Immature natural killer cell (primary cell): Measurements from ENCODE around the gene RAB34. TPM values are rescaled to one million over a fixed set of nuclear protein-coding genes. Genes with fewer than 3 reads are reported as not detected.

ENCODE experiments used
- DNase-seq, 3 donors: peaks; one replicate each; pipeline ENCODE4 v3.0.0; 2022; ENCODE audit warnings: mixed read lengths in 1 of 3
- H3K27ac Mint-ChIP-seq, 6 donors: one replicate each; pipeline ENCODE4 v1.8.0; 2020; ENCODE audit warnings: mixed read lengths in 6 of 6, mild to moderate bottlenecking in 5 of 6, inconsistent platforms in 4 of 6, moderate library complexity in 3 of 6
- H3K27me3 Mint-ChIP-seq, 3 donors: one replicate each; pipeline ENCODE4 v1.8.0; 2020 to 2021; ENCODE audit warnings: low read depth in 3 of 3, mild to moderate bottlenecking in 3 of 3, mixed read lengths in 3 of 3, moderate library complexity in 3 of 3, inconsistent platforms in 1 of 3
- H3K36me3 Mint-ChIP-seq, 3 donors: one replicate each; pipeline ENCODE4 v1.8.0; 2020; ENCODE audit warnings: mixed read lengths in 3 of 3, inconsistent platforms in 2 of 3, mild to moderate bottlenecking in 2 of 3
- H3K4me1 Mint-ChIP-seq, 2 donors: one replicate each; pipeline ENCODE4 v1.8.0; 2020; ENCODE audit warnings: inconsistent platforms in 2 of 2, mild to moderate bottlenecking in 2 of 2, mixed read lengths in 2 of 2, moderate library complexity in 1 of 2
- H3K4me3 Mint-ChIP-seq, 5 donors: one replicate each; pipeline ENCODE4 v1.8.0; 2020; ENCODE audit warnings: mild to moderate bottlenecking in 5 of 5, mixed read lengths in 5 of 5, inconsistent platforms in 3 of 5, moderate library complexity in 3 of 5
- H3K9me3 Mint-ChIP-seq, 6 donors: one replicate each; pipeline ENCODE4 v1.8.0; 2020; ENCODE audit warnings: mild to moderate bottlenecking in 6 of 6, mixed read lengths in 6 of 6, inconsistent platforms in 4 of 6, moderate library complexity in 3 of 6
- polyA plus RNA-seq, 3 donors: library from polyadenylated mRNA; unstranded; fragments of 300-500 nt; fragmentation: Illumina TruSeq; gene quantifications; one replicate each; pipeline ENCODE4 v1.2.3, GENCODE V29; 2021

The RAB34 gene
- polyA plus RNA-seq, 3 donors from 2014 or later: 2.3 to 6.1 (median 5.3) TPM

DNA sequence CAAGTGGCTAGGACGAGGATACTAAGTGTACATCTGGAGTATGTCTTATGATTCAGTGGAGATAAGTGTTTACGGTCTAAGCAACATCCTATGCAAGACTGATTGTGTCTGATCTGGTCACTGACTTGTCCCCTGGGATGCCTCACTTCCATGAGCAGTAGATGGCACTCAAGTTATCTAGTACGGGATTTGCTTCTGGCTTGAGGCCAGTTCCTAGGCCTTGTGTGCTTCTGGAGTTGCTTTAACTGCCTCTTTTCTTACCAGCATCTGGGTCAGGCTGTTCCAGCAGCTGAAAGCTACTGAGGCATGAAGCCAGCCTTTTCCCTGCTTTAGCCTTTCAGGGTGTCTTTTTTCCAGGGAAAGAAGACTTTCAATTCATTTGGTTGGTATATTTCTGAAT is 32.7 kb downstream of the RAB34 start:
- no peaks in the 10 kb centered on the region for H3K4me1 Mint-ChIP-seq
- H3K9me3 Mint-ChIP-seq: no peaks in the 10 kb centered on the region
- H3K36me3 Mint-ChIP-seq: peaks cover 36 to 69% (median 41%) of the 10 kb centered on the region in 3 donors
- no peak for DNase-seq
- H3K27ac Mint-ChIP-seq: no peak overlapping the region
- no peaks in the 10 kb centered on the region for H3K27me3 Mint-ChIP-seq
- H3K4me3 Mint-ChIP-seq: no peak overlapping the region

DNA sequence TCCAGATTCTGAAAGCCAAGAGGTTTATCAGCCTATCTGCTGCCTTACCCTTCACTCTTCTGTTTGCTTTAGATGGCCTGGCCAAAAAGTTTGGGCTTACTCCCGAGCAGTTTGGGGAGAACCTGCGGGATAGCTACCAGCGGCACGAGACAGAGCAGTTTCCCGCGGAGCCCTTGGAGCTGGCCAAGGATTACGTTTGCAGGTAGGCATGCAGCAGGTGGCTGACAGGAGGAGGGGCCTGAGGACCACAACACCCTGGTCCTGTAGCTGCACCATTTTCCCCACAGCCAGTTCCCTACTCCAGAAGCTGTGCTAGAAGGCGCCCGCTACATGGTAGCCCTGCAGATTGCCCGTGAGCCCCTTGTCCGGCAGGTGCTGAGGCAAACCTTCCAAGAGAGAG is 35.0 kb downstream of the RAB34 start:
- no peaks in the 10 kb centered on the region for H3K4me1 Mint-ChIP-seq

DNA sequence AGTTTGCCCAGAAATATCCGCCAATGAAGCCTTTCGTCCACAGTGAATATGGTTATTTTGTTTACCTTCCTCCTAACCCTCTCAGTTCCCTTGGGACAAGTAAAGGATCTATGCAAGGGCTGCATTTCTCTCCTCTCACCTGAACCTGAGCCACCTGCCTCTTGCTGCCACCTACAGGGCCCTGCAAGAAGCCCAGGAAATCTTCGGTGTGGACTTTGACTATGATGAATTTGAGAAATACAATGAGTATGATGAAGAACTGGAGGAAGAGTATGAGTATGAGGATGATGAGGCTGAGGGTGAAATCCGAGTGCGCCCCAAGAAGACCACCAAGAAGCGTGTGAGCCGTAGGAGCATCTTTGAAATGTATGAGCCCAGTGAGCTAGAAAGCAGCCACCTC is 41.7 kb downstream of the RAB34 start:
- H3K27ac Mint-ChIP-seq: peak overlapping the region in 2 of 6 donors; percentile 26 to 35
- peaks cover 0 to 4% of the 10 kb centered on the region in 2 donors for H3K4me1 Mint-ChIP-seq
- no peaks in the 10 kb centered on the region for H3K9me3 Mint-ChIP-seq
- peaks cover 14 to 66% (median 37%) of the 10 kb centered on the region in 3 donors for H3K36me3 Mint-ChIP-seq
- no peaks in the 10 kb centered on the region for H3K27me3 Mint-ChIP-seq
- DNase-seq: no peak
- no peak overlapping the region for H3K4me3 Mint-ChIP-seq

More for the DNA sequence above, 35.0 kb downstream of the RAB34 start:
- peaks cover 19 to 59% (median 30%) of the 10 kb centered on the region in 3 donors for H3K36me3 Mint-ChIP-seq
- DNase-seq: no peak
- H3K27ac Mint-ChIP-seq: no peak overlapping the region
- H3K4me3 Mint-ChIP-seq: no peak overlapping the region
- no peaks in the 10 kb centered on the region for H3K27me3 Mint-ChIP-seq
- H3K9me3 Mint-ChIP-seq: no peaks in the 10 kb centered on the region

DNA sequence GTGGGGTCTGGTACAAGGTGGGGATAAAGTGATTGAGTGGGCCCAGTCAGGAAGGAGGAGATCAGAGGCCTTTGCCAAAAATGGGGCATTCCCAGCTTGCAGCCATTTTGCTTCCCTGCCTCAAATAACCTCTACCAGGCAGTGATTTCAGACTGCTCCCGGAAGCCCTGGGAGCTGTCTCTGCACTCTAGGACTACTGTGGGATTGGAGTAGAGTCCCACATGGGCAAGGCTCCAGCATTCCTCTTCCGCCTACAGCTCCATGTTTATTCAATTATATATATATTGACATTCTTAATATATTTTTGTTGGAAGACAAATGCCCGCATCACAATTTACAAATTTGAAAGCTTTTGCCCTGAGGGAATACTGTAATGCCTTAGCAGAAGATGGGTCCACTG is 42.2 kb downstream of the RAB34 start:
- H3K4me3 Mint-ChIP-seq: no peak overlapping the region
- DNase-seq: no peak
- peaks cover 14 to 66% (median 37%) of the 10 kb centered on the region in 3 donors for H3K36me3 Mint-ChIP-seq
- H3K27ac Mint-ChIP-seq: no peak overlapping the region
- no peaks in the 10 kb centered on the region for H3K9me3 Mint-ChIP-seq
- peaks cover 0 to 6% of the 10 kb centered on the region in 2 donors for H3K4me1 Mint-ChIP-seq
- H3K27me3 Mint-ChIP-seq: no peaks in the 10 kb centered on the region

DNA sequence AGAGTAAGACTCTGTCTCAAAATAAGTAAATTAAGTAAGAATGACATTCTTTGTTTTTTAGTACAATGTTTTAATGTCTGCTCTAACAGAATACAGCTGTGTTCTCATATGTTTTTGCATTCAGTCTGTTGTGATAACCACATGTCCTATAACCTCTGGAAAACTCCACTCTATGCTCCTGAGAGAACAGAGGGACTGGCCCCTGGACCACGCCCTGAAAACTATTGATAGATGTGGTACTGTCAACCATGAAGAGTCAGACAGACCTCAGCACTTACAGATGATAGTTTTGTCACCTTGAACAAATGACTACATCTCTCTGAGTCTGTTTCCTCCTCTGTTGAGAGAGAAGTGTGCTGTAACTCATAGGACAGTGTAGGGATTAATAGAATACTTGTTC is 47.8 kb downstream of the RAB34 start:
- Mint-ChIP-seq H3K27ac (no peak overlapping the region), H3K27me3 (peaks cover 0 to 1% (median 0%) of the 10 kb centered on the region in 3 donors), H3K36me3 (peaks cover 13 to 38% (median 21%) of the 10 kb centered on the region in 3 donors), H3K9me3 (no peaks in the 10 kb centered on the region), H3K4me1 (peaks cover 15 to 33% of the 10 kb centered on the region in 2 donors), H3K4me3 (no peak overlapping the region)
- no peak for DNase-seq

DNA sequence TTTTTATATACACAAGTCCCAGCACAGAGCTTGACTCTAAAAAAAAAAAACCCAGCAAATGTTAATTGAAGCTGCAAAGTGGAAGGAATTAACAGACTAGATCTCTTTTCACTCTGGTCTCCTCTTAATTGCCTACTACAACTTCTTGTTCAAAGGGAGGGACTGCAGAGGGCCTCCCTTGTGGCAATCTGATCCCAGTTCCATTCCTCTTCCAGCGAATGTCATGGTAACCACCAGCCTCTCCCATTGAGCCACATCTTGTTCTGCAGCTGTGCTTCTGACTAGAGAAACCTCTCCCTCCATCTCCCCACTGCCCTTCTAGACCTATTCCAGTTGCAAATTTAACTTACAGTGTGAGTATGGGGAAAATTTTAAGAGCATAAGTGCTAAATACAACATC is 49.8 kb downstream of the RAB34 start:
- Mint-ChIP-seq H3K9me3 (no peaks in the 10 kb centered on the region), H3K27ac (peak overlapping the region in 2 of 6 donors; percentile 49 to 74), H3K4me1 (peaks cover 34 to 54% of the 10 kb centered on the region in 2 donors), H3K27me3 (peaks cover 0 to 10% (median 1%) of the 10 kb centered on the region in 3 donors), H3K36me3 (peaks cover 0 to 17% (median 4%) of the 10 kb centered on the region in 3 donors), H3K4me3 (no peak overlapping the region)
- DNase-seq: no peak

DNA sequence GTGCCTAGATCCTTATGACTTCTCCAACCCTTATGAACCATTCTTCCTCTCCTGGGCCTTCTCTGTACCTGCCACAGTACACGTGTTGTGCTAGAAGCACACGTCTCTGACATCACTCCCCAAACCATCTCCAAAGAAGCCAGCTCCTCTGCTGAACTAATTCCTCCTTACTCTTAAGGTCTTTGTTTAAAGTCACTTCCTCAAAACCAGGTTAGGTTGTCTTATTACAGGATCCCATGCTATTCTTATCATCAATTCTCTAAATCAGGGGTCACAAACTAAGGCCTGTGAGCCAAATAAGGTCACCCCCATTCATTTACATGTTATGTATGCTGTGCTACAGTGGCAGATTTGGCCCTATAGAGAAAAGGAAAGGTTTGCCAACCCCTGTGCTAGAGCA is 51.7 kb downstream of the RAB34 start:
- DNase-seq: no peak
- peaks cover 50 to 69% of the 10 kb centered on the region in 2 donors for H3K4me1 Mint-ChIP-seq
- H3K4me3 Mint-ChIP-seq: peak overlapping the region in 2 of 5 donors; percentile 8 to 12
- H3K9me3 Mint-ChIP-seq: no peaks in the 10 kb centered on the region
- H3K27ac Mint-ChIP-seq: peak overlapping the region in 5 of 6 donors; percentile 14 to 83 (median 38)
- H3K27me3 Mint-ChIP-seq: peaks cover 8 to 18% (median 9%) of the 10 kb centered on the region in 3 donors
- H3K36me3 Mint-ChIP-seq: peaks cover 0 to 6% (median 0%) of the 10 kb centered on the region in 3 donors

Other genes with a start within 250 kb of the RAB34 start
- gene SLC13A2, start 244.2 kb downstream of the RAB34 start, polyA plus RNA-seq: not detected
- not detected for gene FOXN1, start 211.5 kb downstream of the RAB34 start, polyA plus RNA-seq
- gene UNC119, start 165.2 kb downstream of the RAB34 start, polyA plus RNA-seq: 10 to 100 TPM; 45.4 to 61.1 (median 50.4) TPM
- gene PIGS, start 146.3 kb downstream of the RAB34 start, polyA plus RNA-seq: 100 to 1,000 TPM in 1 of 3 donors, 10 to 100 TPM in 2; 71.7 to 135 (median 96.8) TPM
- gene ALDOC, start 141.0 kb downstream of the RAB34 start, polyA plus RNA-seq: 10 to 100 TPM; 50.9 to 80.1 (median 53.2) TPM
- 1 to 10 TPM in 2 of 3 donors, under 1 TPM in 1; 0.73 to 4.1 (median 3.2) TPM for gene SPAG5, start 118.8 kb downstream of the RAB34 start, polyA plus RNA-seq
- gene RSKR, start 103.7 kb downstream of the RAB34 start, polyA plus RNA-seq: under 1 TPM in 1 of 3 donors, not detected in 2; 0.73 TPM
- 10 to 100 TPM; 16.1 to 43.2 (median 24.3) TPM for gene BLTP2, start 72.7 kb downstream of the RAB34 start, polyA plus RNA-seq
- 100 to 1,000 TPM; 101 to 153 (median 112) TPM for gene SDF2, start 56.0 kb downstream of the RAB34 start, polyA plus RNA-seq
- 10 to 100 TPM in 1 of 3 donors, 1 to 10 TPM in 2; 5.2 to 18.3 (median 7.4) TPM for gene SUPT6H, start 55.7 kb downstream of the RAB34 start, polyA plus RNA-seq
- 1 to 10 TPM in 1 of 3 donors, under 1 TPM in 2; 0.59 to 1.8 (median 0.60) TPM for gene PROCA1, start 6.0 kb downstream of the RAB34 start, polyA plus RNA-seq
- 1,000 to 10,000 TPM; 2,545 to 3,232 (median 2,896) TPM for gene RPL23A, start 2.1 kb upstream of the RAB34 start, polyA plus RNA-seq
- not detected for gene TLCD1, start 8.4 kb upstream of the RAB34 start, polyA plus RNA-seq
- gene NEK8, start 10.9 kb upstream of the RAB34 start, polyA plus RNA-seq: 1 to 10 TPM; 1.7 to 4.2 (median 3.6) TPM
- 1 to 10 TPM; 2.5 to 5.1 (median 2.7) TPM for gene TRAF4, start 26.1 kb upstream of the RAB34 start, polyA plus RNA-seq
- 10 to 100 TPM in 1 of 3 donors, 1 to 10 TPM in 2; 2.5 to 13.7 (median 4.9) TPM for gene FAM222B, start 124.9 kb upstream of the RAB34 start, polyA plus RNA-seq
- 10 to 100 TPM; 32.6 to 48.9 (median 43.5) TPM for gene ERAL1, start 137.1 kb upstream of the RAB34 start, polyA plus RNA-seq
- 100 to 1,000 TPM; 275 to 360 (median 296) TPM for gene FLOT2, start 179.9 kb upstream of the RAB34 start, polyA plus RNA-seq
- gene DHRS13, start 185.2 kb upstream of the RAB34 start, polyA plus RNA-seq: 10 to 100 TPM; 21.4 to 27.4 (median 22.2) TPM
- gene PHF12, start 233.7 kb upstream of the RAB34 start, polyA plus RNA-seq: 10 to 100 TPM in 1 of 3 donors, 1 to 10 TPM in 2; 1.2 to 15.3 (median 3.9) TPM